Vagina (tissue), 2 donors: ENCODE measurements around the gene ZNF605.

Experiments used
- POLR2A ChIP-seq, 2 donors: fragments of 450-650 bp; IDR thresholded peaks; one replicate each; pipeline ENCODE4 v1.6.1; 2017; ENCODE audit warnings: antibody characterized with exemption in 2 of 2, mild to moderate bottlenecking in 2 of 2, moderate library complexity in 2 of 2
- POLR2AphosphoS5 ChIP-seq, 2 donors: sonication (generic); formaldehyde crosslinking; IDR thresholded peaks; one replicate each; pipeline ENCODE4 v1.9.0; 2017; ENCODE audit warnings: antibody characterized with exemption in 2 of 2, mild to moderate bottlenecking in 2 of 2, low read depth in 1 of 2; ENCODE audit not compliant: insufficient read depth in 1 of 2
- TF ChIP-seq, protein P1 (sequence below), 3 experiments: fragments of 450-650 bp in 2 of 3; fragments of 200-600 bp in 1 of 3; sonication (generic) in 1 of 3; IDR thresholded peaks; one replicate each; pipeline ENCODE4 v1.5.1; 2017 to 2019; ENCODE audit warnings: antibody characterized with exemption in 3 of 3, mild to moderate bottlenecking in 2 of 3, moderate library complexity in 2 of 3

DNA sequence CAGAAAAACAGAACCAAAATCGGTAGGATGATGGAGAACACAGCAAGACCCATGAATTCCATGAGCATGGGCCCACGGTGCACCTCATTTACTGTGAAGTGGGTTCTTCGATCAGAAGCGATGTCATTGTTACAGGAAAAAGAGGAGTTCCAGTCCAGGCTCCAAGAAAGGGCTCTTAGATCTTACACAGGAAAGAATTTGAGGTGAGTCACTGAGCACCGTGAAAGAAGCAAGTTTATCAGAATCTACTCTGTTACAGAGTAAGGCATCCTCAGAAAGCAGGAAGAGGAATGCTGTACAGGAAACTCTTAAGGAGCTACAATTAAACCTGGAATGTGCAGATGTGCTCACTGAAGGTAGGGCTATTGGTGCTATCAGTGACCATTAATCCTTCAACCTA is 57.1 kb downstream of the ZNF605 start:
- TF ChIP-seq, protein P1, sequence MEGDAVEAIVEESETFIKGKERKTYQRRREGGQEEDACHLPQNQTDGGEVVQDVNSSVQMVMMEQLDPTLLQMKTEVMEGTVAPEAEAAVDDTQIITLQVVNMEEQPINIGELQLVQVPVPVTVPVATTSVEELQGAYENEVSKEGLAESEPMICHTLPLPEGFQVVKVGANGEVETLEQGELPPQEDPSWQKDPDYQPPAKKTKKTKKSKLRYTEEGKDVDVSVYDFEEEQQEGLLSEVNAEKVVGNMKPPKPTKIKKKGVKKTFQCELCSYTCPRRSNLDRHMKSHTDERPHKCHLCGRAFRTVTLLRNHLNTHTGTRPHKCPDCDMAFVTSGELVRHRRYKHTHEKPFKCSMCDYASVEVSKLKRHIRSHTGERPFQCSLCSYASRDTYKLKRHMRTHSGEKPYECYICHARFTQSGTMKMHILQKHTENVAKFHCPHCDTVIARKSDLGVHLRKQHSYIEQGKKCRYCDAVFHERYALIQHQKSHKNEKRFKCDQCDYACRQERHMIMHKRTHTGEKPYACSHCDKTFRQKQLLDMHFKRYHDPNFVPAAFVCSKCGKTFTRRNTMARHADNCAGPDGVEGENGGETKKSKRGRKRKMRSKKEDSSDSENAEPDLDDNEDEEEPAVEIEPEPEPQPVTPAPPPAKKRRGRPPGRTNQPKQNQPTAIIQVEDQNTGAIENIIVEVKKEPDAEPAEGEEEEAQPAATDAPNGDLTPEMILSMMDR (IDR thresholded peaks at IDR 0.05) = no peak
- TF ChIP-seq POLR2A (IDR thresholded peaks at IDR 0.05) = no peak
- no peak for TF ChIP-seq POLR2AphosphoS5 (IDR thresholded peaks at IDR 0.05; ENCODE audit: insufficient read depth in 1 of 2, low read depth in 1 of 2)
